Forelimb muscle (tissue), 1 donor: ENCODE results near the gene ADCY5. TPM values are rescaled to one million over a fixed set of nuclear protein-coding genes. Genes with fewer than 3 reads are reported as not detected.

Experiments used
- DNase-seq: peaks from one replicate; pipeline ENCODE4 v3.0.0-alpha.2; 2013; ENCODE audit warnings: low read depth
- polyA plus RNA-seq: library from polyadenylated mRNA; unstranded; fragments of 120-200 nt; gene quantifications from one replicate; pipeline ENCODE4 v1.2.1, GENCODE V29; 2013; ENCODE audit not compliant: insufficient read length

Gene ADCY5
- polyA plus RNA-seq, 1 donor = 4.3 TPM

DNA sequence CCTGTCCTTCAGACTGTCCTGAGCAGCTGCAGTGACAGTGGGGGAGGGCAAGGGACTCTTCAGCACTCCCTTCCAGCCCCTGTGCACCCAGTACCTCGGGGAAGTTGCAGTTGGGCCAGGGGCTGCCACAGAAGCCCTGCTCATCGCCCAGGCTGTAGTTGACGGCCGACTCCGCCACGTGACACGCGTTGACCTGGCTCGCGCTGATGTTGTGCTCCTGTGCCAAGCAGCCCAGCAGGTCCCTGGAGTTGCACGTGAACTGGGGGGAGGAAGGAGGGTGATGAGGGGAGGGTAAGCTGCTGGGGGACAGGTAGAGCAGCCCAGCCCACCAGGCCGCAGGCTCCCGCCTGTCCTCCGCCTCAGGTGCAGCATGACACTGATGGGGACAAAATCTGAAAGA, 145.9 kb downstream of the ADCY5 start:
- DNase-seq = no peak

GRCh38 chr3:123301331-123302184, 147.3 kb downstream of the ADCY5 start:
- no peak for DNase-seq

DNA sequence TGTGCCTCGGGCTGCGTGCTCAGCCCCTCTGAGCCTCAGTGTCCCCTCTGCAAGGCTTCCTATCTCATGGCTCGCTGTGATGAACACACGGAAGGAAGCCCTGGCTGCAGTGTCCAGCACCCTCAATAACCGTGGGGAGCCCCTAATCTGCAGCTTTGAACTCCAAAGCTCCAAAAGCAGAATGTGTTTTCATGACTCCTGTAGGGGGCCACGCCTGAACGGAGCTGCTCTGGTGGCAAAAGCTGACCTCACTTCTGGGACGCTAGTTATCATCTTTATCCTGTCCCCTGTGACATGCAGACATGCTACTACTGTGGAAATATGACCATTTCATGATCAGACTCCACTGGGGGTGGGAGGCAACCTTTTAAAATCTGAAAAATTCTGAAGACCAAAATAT, 148.3 kb downstream of the ADCY5 start:
- no peak for DNase-seq

DNA sequence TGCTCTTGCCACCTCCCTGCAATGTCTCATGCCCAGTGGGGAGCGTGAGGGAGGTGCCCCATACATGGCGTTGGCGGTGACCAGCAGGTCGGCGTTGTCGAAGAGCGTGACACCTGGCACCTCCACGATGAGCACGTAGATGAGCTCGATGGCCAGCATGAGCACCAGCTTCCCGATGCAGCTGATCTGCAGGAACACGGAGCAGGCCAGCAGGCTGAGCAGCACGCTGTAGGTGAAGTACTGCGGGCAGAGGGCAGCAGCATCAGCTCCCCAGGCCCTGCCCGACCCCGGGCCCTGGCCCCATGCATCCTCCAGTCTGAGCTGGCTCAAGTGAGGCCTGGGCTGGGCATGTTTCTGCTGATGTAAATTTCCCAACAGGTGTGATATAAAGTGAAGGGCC, 148.8 kb downstream of the ADCY5 start:
- no peak for DNase-seq

DNA sequence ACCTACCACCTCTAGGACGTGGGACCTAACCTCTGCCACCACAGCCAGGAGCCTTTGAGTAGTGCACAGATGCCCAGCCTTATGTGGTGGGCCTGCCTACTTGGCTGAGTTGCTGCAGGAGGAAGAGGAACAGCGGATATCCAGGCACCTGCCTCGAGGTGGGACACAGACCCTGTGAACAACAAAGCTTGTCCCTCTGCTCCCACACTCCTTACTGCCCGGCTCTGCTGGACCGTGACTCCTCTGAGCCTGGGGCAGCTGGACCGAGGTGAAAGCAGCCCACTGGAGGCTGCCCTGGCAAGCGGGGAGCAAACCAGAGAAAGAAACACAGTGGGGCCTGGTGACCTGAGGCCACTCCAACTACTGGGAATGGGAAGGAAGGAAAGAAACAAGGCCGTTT, 149.3 kb downstream of the ADCY5 start:
- DNase-seq = no peak

- no peak for DNase-seq
These were observed 150.0 kb downstream of the ADCY5 start for GRCh38 chr3:123298903-123299302.

- DNase-seq = no peak
These were observed 151.3 kb downstream of the ADCY5 start for GRCh38 chr3:123297627-123297899.

DNA sequence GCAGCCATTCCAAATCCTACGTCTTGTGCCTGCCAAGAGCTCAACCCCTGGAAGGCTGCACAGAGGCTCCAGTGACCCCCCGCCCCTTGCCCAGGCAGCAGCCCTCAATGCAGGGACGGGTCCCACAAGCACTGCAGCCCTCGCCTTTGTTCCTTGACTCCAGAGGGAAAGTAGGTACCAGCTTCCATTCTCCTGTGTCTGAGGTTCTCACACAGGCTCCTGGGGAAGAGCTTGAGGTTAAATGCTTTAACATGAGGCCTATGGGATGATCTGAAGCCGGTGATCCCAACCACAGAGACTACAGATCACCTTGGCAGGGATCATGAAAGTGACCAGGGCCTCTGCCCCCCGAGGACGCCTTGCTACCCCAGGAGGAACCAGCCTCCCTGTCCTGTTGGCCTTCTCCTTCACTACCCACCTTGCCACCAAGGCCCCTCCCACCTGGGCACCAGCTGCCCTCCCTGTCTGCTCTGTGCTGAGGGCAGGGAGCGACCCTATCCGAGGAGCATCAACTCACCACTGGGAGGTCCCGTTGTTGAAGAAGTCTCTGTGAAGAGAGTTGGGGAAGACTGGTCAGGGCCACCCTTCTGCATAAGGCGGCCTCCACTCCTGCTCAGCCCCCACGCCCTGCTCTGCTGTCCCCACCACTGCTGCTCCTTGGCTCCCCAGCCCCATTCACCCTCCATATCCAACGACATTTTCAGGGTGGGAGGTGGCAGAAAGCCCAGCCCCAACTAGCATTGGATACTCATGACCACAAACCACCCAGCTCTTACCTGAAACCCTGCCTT, 151.9 kb downstream of the ADCY5 start:
- DNase-seq = no peak

- DNase-seq = no peak
These were observed 152.6 kb downstream of the ADCY5 start for GRCh38 chr3:123296261-123296660.

GRCh38 chr3:123295901-123296250, 153.0 kb downstream of the ADCY5 start:
- DNase-seq = no peak

GRCh38 chr3:123295171-123295900, 153.6 kb downstream of the ADCY5 start:
- no peak for DNase-seq

DNA sequence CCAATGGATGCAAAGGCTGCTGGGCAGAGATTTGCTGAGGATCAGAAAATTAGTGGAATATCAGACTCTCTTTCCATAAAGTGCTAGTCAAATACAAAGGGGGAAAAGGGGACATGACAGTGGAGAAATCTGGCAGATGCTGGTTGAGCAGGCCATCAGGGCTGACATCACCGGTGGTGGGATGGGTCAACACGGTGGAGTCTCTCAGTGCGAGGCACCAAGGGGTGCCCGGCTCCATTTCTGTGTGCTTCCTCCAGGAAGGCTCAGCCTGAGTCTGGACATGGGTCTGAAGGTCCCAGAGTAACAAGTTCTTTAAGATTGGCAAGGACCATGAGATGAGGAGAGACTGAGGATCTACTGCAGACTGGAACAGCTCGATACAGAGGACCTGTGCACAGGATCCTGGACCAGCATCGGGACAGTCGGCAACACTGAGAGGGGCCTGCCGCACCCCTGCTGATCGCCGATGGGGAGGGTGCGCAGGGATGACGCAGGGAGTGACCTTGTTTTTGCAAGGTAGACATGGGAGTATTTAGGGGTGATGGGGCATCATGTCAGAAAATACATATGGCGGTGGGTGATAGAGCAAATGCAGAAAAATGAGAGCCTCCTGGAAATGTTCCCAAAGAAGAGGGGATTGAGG, 154.5 kb downstream of the ADCY5 start:
- no peak for DNase-seq

GRCh38 chr3:123292321-123293310, 156.3 kb downstream of the ADCY5 start:
- DNase-seq = no peak

- DNase-seq = no peak
These were observed 157.5 kb downstream of the ADCY5 start for GRCh38 chr3:123291404-123291803.

- no peak for DNase-seq
These were observed 157.9 kb downstream of the ADCY5 start for GRCh38 chr3:123290962-123291361.

- DNase-seq = no peak
These were observed 158.6 kb downstream of the ADCY5 start for GRCh38 chr3:123290107-123290930.

- DNase-seq = no peak
These were observed 159.3 kb downstream of the ADCY5 start for GRCh38 chr3:123289391-123290106.

DNA sequence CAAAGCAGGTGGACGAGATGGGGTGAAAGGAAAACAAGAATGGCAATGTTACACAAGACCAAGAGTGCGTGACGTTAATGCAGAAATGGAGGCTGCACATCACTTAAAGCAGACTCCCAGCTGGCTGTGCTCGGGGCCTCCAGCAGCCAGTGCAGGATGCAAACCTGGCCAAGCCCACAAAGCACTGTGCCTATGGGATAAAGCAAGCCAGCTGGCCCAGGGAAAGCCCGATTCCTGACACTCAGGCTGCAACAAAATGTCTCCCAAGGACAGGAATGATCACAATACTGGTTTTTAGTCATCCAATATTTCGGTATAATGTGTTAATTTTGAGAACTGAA, 161.0 kb downstream of the ADCY5 start:
- no peak for DNase-seq
